Mesenchymal stem cell (in vitro differentiated cells and primary cell): ENCODE data around the gene MMP24.

Source experiments
- DNase-seq: peaks from one replicate; pipeline ENCODE4 v3.0.0-alpha.2; 2013
- H2AFZ ChIP-seq: one replicate; pipeline ENCODE4 v1.6.1; 2013; ENCODE audit warnings: low read depth, mild to moderate bottlenecking, control low read depth, inconsistent platforms, low read length, moderate library complexity
- H2AK5ac ChIP-seq: 2 replicates; pipeline ENCODE4 v1.6.1; 2013; ENCODE audit warnings: low read length, moderate library complexity, mild to moderate bottlenecking, inconsistent platforms; ENCODE audit not compliant: severe bottlenecking
- H2BK120ac ChIP-seq: one replicate; pipeline ENCODE4 v1.6.1; 2013; ENCODE audit warnings: low read depth, mild to moderate bottlenecking, inconsistent platforms, low read length, moderate library complexity
- H2BK12ac ChIP-seq, 2 experiments: one replicate each; pipeline ENCODE4 v1.6.1; 2013; ENCODE audit warnings: inconsistent platforms in 2 of 2, low read length in 2 of 2, mild to moderate bottlenecking in 2 of 2, moderate library complexity in 2 of 2, control low read depth in 1 of 2
- H2BK15ac ChIP-seq: one replicate; pipeline ENCODE4 v1.6.1; 2013; ENCODE audit warnings: mild to moderate bottlenecking, low read depth, inconsistent platforms; ENCODE audit not compliant: poor library complexity, severe bottlenecking
- H2BK5ac ChIP-seq: 2 replicates; pipeline ENCODE4 v1.6.1; 2013; ENCODE audit warnings: low read depth, mild to moderate bottlenecking, low read length, control low read depth, inconsistent platforms; ENCODE audit not compliant: poor library complexity, severe bottlenecking
- H3K14ac ChIP-seq, 2 experiments: one replicate each; pipeline ENCODE4 v1.6.1; 2013; ENCODE audit warnings: inconsistent platforms in 2 of 2, low read length in 2 of 2, control low read depth in 1 of 2, mild to moderate bottlenecking in 1 of 2, moderate library complexity in 1 of 2
- H3K18ac ChIP-seq, 2 experiments: one replicate each; pipeline ENCODE4 v1.6.1; 2013; ENCODE audit warnings: inconsistent platforms in 2 of 2, low read length in 2 of 2, control low read depth in 1 of 2, low read depth in 1 of 2, mild to moderate bottlenecking in 1 of 2
- H3K23ac ChIP-seq, 2 experiments: one replicate each; pipeline ENCODE4 v1.6.1; 2013; ENCODE audit warnings: inconsistent platforms in 2 of 2, low read length in 2 of 2, mild to moderate bottlenecking in 2 of 2, moderate library complexity in 2 of 2, control low read depth in 1 of 2
- H3K27ac ChIP-seq: 2 replicates; pipeline ENCODE4 v1.5.1; 2013; ENCODE audit warnings: mild to moderate bottlenecking, moderate library complexity, low read length, control low read depth, inconsistent platforms; ENCODE audit not compliant: poor library complexity, severe bottlenecking
- H3K27me3 ChIP-seq, 2 experiments: 2 replicates each; pipeline versions ENCODE4 v1.6.1 to v1.7.0; 2013; ENCODE audit warnings: low read length in 2 of 2, mild to moderate bottlenecking in 2 of 2, moderate library complexity in 2 of 2, control low read depth in 1 of 2, inconsistent platforms in 1 of 2; ENCODE audit not compliant: control insufficient read depth in 1 of 2, insufficient read depth in 1 of 2
- H3K36me3 ChIP-seq, 2 experiments: 2 replicates each; pipeline versions ENCODE4 v1.6.1 to v1.7.0; 2013; ENCODE audit warnings: low read length in 2 of 2, control low read depth in 1 of 2, inconsistent platforms in 1 of 2, low read depth in 1 of 2, mild to moderate bottlenecking in 1 of 2; ENCODE audit not compliant: insufficient read depth in 2 of 2, control insufficient read depth in 1 of 2
- H3K4ac ChIP-seq, 2 experiments: one replicate each; pipeline ENCODE4 v1.6.1; 2013; ENCODE audit warnings: inconsistent platforms in 2 of 2, low read length in 2 of 2, mild to moderate bottlenecking in 2 of 2, moderate library complexity in 2 of 2, control low read depth in 1 of 2, low read depth in 1 of 2
- H3K4me1 ChIP-seq: 2 replicates; pipeline ENCODE4 v1.6.1; 2013; ENCODE audit warnings: low read depth, low read length, control low read depth; ENCODE audit not compliant: control insufficient read depth, insufficient read depth
- H3K4me2 ChIP-seq: 2 replicates; pipeline ENCODE4 v1.6.1; 2013; ENCODE audit warnings: low read length, mild to moderate bottlenecking, inconsistent platforms; ENCODE audit not compliant: poor library complexity, severe bottlenecking
- H3K4me3 ChIP-seq, 2 experiments: 2 replicates each; pipeline versions ENCODE4 v1.5.1 to v1.7.0; 2013; ENCODE audit warnings: low read length in 2 of 2, mild to moderate bottlenecking in 2 of 2, control low read depth in 1 of 2, low read depth in 1 of 2; ENCODE audit not compliant: insufficient read depth in 1 of 2
- H3K79me1 ChIP-seq: replicated peaks from 2 replicates; pipeline ENCODE4 v1.6.1; 2013; ENCODE audit warnings: mild to moderate bottlenecking, control low read depth, low read length, inconsistent platforms; ENCODE audit not compliant: poor library complexity, severe bottlenecking
- H3K9ac ChIP-seq: 2 replicates; pipeline ENCODE4 v1.7.0; 2013; ENCODE audit warnings: mild to moderate bottlenecking, low read length, moderate library complexity
- H3K9me3 ChIP-seq: 2 replicates; pipeline ENCODE4 v1.7.0; 2013; ENCODE audit warnings: mild to moderate bottlenecking, low read length; ENCODE audit not compliant: control insufficient read depth
- H4K8ac ChIP-seq: one replicate; pipeline ENCODE4 v1.6.1; 2013; ENCODE audit warnings: inconsistent platforms, mild to moderate bottlenecking, low read length, moderate library complexity
- H4K91ac ChIP-seq: one replicate; pipeline ENCODE4 v1.6.1; 2013; ENCODE audit warnings: mild to moderate bottlenecking, low read length, inconsistent platforms
- WGBS: methylation state at CpG from one replicate; pipeline ENCODE4 v1.1.7; 2013; ENCODE audit warnings: mixed read lengths; 5-methylcytosine and 5-hydroxymethylcytosine counted together

MMP24 gene

DNA sequence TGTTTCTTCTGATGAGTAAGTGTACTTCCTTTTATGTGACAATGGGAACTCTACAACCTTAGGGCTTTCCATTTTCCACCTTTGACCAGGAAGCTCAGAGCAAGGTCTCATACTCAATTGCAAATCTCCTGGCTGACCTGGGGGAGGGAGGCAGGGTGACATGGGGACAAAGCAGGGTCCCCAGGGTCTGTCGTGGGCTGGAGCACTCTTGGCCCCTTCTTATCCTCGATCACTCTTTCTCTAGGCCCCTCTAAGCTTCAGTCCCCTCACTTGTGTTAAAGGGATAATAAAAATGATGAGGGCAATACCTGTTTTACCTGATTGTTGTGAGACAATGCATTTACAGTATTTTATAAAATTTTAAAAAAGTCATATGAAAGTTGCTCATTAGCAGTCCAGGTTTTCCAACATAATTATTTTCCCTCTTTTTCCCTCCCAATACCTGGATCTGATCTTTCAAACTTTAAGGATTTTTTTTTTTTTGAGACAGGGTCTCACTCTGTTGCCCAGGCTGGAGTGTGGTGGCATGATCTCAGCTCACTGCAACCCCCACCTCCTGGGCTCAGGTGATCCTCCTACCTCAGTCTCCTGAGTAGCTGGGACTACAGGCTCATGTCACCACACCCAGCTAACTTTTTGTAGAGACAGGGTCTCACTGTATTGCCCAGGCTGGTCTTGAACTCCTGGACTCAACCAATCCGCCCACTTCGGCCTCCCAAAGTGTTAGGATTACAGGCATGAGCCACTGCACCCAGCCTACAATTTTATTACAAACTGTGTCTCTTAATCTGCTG is 74.2 kb downstream of the MMP24 start:
- no peak overlapping the region for H2BK5ac ChIP-seq
- no peak overlapping the region for H3K9ac ChIP-seq
- DNase-seq: no peak
- no peaks in the 10 kb centered on the region for H3K36me3 ChIP-seq
- 83% methylated on average over 1 of the region's 4 CpGs for WGBS
- no peak overlapping the region for H2BK15ac ChIP-seq
- no peak overlapping the region for H3K27ac ChIP-seq
- peaks cover 0 to 6% of the 10 kb centered on the region in 2 experiments for H3K27me3 ChIP-seq
- H4K8ac ChIP-seq: no peak overlapping the region
- no peak overlapping the region for H3K18ac ChIP-seq
- no peak overlapping the region for H3K4me2 ChIP-seq
- no peak overlapping the region for H2BK120ac ChIP-seq
- H2AK5ac ChIP-seq: no peak overlapping the region
- H3K79me1 ChIP-seq: peaks cover 1% of the 10 kb centered on the region
- H4K91ac ChIP-seq: no peak overlapping the region
- peaks cover 42% of the 10 kb centered on the region for H3K4me1 ChIP-seq
- no peak overlapping the region for H3K4ac ChIP-seq
- H3K23ac ChIP-seq: no peak overlapping the region
- H2BK12ac ChIP-seq: no peak overlapping the region
- H2AFZ ChIP-seq: no peak overlapping the region
- no peaks in the 10 kb centered on the region for H3K9me3 ChIP-seq
- no peak overlapping the region for H3K14ac ChIP-seq
- no peak overlapping the region for H3K4me3 ChIP-seq

DNA sequence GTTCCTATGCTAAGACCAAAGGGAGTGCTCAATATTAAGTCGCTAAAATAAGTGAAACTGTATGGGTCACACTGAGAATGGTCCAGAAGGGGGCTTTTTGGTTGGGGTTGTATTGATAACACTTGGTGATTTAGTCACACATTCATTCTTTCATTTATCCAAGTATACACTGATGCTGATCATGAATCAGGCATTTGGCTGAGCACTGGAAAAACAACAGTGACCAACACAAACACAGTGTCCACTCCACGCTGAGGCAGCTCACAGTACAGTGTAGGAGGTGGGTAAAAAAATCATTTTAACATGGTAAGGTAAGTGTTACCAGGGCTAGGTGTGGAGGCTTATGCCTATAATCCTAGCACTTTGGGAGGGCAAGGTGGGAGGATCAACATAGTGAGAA is 74.9 kb downstream of the MMP24 start:
- Histone ChIP-seq H4K8ac (no peak overlapping the region), H2BK12ac (no peak overlapping the region), H3K9me3 (no peaks in the 10 kb centered on the region), H3K4me3 (no peak overlapping the region), H3K23ac (no peak overlapping the region), H3K4me2 (no peak overlapping the region), H3K18ac (no peak overlapping the region), H2BK120ac (no peak overlapping the region), H3K79me1 (peaks cover 1% of the 10 kb centered on the region), H2AFZ (no peak overlapping the region), H3K27ac (peak overlapping the region; percentile 92), H3K36me3 (no peaks in the 10 kb centered on the region), H3K27me3 (no peaks in the 10 kb centered on the region), H3K4ac (no peak overlapping the region), H2BK15ac (no peak overlapping the region), H2BK5ac (no peak overlapping the region), H3K4me1 (peaks cover 50% of the 10 kb centered on the region), H2AK5ac (peak overlapping the region; percentile 92), H3K9ac (peak overlapping the region; percentile 0), H4K91ac (no peak overlapping the region), H3K14ac (no peak overlapping the region)
- DNase-seq: no peak
- 94% methylated on average over 2 of the region's 2 CpGs for WGBS

DNA sequence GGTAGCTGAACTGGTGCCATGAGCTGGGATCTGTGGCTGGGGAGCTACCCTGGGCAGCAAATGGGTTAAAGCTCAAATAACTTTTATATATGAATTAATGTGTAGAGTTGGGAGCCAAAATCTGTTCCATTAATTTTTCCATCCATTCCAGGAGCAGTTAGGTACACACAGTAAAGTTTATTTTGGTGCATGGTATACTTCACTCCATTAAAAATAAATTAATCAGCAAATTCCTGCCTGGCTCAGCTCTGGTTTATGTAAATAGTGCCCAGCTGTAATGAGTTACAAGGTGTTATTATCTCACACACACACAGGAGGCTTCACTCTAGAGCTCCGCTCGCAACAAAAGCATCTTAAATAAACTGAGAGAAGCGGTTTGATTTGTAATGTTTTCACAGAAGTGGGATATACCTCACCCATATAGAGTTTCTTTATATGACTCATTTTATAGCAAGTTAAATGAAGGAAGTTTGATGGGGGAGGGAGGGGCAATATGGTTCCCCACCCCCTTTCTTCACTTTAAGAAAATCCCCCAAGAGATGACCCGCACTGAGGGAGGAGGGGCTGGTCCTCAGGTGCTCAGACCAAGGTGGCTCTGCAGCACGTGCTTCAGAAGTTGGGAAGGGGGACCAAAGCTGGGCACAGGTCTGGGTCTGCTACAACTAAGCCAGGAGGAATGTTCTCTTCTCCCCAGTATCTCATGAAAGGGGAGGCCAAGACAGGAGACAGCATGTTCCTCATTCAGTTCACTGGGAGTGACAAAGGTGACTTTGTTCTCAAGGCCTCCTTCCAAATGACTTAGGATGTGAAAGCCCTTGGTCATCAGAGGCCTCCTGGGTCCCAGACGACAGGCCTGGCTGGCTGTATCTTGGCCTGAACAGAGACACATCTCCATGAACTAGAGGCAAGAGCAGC is 76.2 kb downstream of the MMP24 start:
- H2BK120ac ChIP-seq: peak overlapping the region; percentile 76
- H3K27me3 ChIP-seq: no peaks in the 10 kb centered on the region
- 62% methylated on average over 3 of the region's 6 CpGs for WGBS
- H3K18ac ChIP-seq: peak overlapping the region in 1 of 2 experiments; percentile 41
- no peak overlapping the region for H3K23ac ChIP-seq
- peak overlapping the region; percentile 79 for H2BK5ac ChIP-seq
- H3K27ac ChIP-seq: peak overlapping the region; percentile 92
- no peak overlapping the region for H3K14ac ChIP-seq
- no peak overlapping the region for H3K4me3 ChIP-seq
- peak overlapping the region; percentile 28 to 43 for H2BK12ac ChIP-seq
- no peak overlapping the region for H3K4me2 ChIP-seq
- no peak overlapping the region for H2BK15ac ChIP-seq
- peak overlapping the region; percentile 43 for H4K91ac ChIP-seq
- H3K9me3 ChIP-seq: no peaks in the 10 kb centered on the region
- H3K36me3 ChIP-seq: no peaks in the 10 kb centered on the region
- peaks cover 55% of the 10 kb centered on the region for H3K4me1 ChIP-seq
- no peak for DNase-seq
- peak overlapping the region; percentile 96 for H2AK5ac ChIP-seq
- peak overlapping the region in 1 of 2 experiments; percentile 14 for H3K4ac ChIP-seq
- no peak overlapping the region for H2AFZ ChIP-seq
- peak overlapping the region; percentile 69 for H3K9ac ChIP-seq
- H3K79me1 ChIP-seq: peaks cover 1% of the 10 kb centered on the region
- peak overlapping the region; percentile 93 for H4K8ac ChIP-seq

DNA sequence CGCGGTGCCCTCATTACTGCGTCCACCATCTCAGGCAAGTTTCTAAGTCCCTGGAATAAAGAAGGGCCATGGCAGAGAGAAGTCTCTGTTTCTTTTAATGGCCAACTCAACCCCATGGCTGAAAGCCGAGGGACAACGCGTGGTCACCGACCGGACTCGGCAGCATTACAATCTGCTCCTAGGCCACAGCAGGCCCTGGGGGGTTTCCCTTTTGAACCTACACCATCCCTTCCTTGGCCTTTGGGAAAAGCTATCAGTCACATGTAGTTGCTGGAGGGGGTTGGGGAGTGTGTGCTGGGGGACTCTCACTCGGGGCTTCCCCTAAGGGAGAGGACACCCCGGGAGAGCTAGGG is 76.9 kb downstream of the MMP24 start:
- H2AK5ac ChIP-seq: peak overlapping the region; percentile 96
- WGBS: 90% methylated on average over 11 of the region's 11 CpGs
- H2AFZ ChIP-seq: no peak overlapping the region
- H3K4ac ChIP-seq: peak overlapping the region; percentile 14 to 24
- H3K4me3 ChIP-seq: no peak overlapping the region
- H2BK120ac ChIP-seq: peak overlapping the region; percentile 76
- H2BK15ac ChIP-seq: peak overlapping the region; percentile 54
- H3K79me1 ChIP-seq: peaks cover 1% of the 10 kb centered on the region
- H3K14ac ChIP-seq: no peak overlapping the region
- peak overlapping the region; percentile 69 for H3K9ac ChIP-seq
- H2BK12ac ChIP-seq: peak overlapping the region; percentile 30 to 43
- no peak overlapping the region for H3K4me2 ChIP-seq
- H3K27me3 ChIP-seq: no peaks in the 10 kb centered on the region
- no peak for DNase-seq
- H3K23ac ChIP-seq: no peak overlapping the region
- H4K91ac ChIP-seq: peak overlapping the region; percentile 64
- H3K27ac ChIP-seq: peak overlapping the region; percentile 92
- peaks cover 55% of the 10 kb centered on the region for H3K4me1 ChIP-seq
- H3K18ac ChIP-seq: no peak overlapping the region
- no peaks in the 10 kb centered on the region for H3K36me3 ChIP-seq
- H2BK5ac ChIP-seq: peak overlapping the region; percentile 63
- peak overlapping the region; percentile 93 for H4K8ac ChIP-seq
- no peaks in the 10 kb centered on the region for H3K9me3 ChIP-seq
